BE2C (cell line): ENCODE measurements around the gene ZNF26.

ENCODE experiments used
- DNase-seq: peaks from one replicate; pipeline ENCODE4 v3.0.0-alpha.2; 2020
- H3K27me3 ChIP-seq: fragments of 250-450 bp; sonication (Bioruptor Pico); 2 replicates; pipeline ENCODE4 v1.5.1; 2020; ENCODE audit warnings: mild to moderate bottlenecking
- H3K36me3 ChIP-seq: fragments of 250-450 bp; sonication (Bioruptor Pico); 2 replicates; pipeline ENCODE4 v1.5.1; 2020; ENCODE audit warnings: mild to moderate bottlenecking
- H3K4me1 ChIP-seq: fragments of 250-450 bp; sonication (Bioruptor Pico); 2 replicates; pipeline ENCODE4 v1.5.1; 2020
- H3K4me3 ChIP-seq: 2 replicates; pipeline ENCODE4 v1.5.1; 2011; ENCODE audit warnings: low read depth, low read length
- H3K9me3 ChIP-seq: fragments of 250-450 bp; sonication (Bioruptor Pico); 2 replicates; pipeline ENCODE4 v1.5.1; 2020
- TF ChIP-seq, protein P1 (sequence below): IDR thresholded peaks from 2 replicates; pipeline ENCODE4 v1.5.1; 2012; ENCODE audit warnings: mild to moderate bottlenecking, low read depth, low read length

ZNF26 gene

DNA sequence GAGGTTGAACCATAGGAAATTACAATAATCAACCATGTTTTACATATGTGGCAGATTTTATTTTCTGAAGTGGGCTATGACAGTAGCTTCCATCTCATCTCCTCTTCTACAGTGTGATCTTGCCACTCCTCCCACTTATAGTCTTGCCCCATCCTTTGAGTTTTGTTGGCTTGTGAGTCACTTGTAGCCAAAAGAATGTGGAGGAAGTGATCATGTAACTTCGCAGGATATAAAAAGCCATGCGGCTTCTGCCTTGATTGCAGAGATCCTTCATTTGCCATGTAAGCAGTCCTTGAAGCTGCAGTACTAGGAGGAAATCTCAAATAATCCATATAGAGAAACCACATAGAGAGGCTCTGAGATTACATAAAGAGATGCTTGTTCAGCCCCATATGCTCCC is 37.4 kb downstream of the ZNF26 start:
- TF ChIP-seq, protein P1, sequence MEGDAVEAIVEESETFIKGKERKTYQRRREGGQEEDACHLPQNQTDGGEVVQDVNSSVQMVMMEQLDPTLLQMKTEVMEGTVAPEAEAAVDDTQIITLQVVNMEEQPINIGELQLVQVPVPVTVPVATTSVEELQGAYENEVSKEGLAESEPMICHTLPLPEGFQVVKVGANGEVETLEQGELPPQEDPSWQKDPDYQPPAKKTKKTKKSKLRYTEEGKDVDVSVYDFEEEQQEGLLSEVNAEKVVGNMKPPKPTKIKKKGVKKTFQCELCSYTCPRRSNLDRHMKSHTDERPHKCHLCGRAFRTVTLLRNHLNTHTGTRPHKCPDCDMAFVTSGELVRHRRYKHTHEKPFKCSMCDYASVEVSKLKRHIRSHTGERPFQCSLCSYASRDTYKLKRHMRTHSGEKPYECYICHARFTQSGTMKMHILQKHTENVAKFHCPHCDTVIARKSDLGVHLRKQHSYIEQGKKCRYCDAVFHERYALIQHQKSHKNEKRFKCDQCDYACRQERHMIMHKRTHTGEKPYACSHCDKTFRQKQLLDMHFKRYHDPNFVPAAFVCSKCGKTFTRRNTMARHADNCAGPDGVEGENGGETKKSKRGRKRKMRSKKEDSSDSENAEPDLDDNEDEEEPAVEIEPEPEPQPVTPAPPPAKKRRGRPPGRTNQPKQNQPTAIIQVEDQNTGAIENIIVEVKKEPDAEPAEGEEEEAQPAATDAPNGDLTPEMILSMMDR = no peak
- Histone ChIP-seq H3K9me3 (no peaks in the 10 kb centered on the region), H3K36me3 (no peaks in the 10 kb centered on the region), H3K27me3 (no peaks in the 10 kb centered on the region), H3K4me3 (no peak overlapping the region), H3K4me1 (no peaks in the 10 kb centered on the region)
- no peak for DNase-seq

DNA sequence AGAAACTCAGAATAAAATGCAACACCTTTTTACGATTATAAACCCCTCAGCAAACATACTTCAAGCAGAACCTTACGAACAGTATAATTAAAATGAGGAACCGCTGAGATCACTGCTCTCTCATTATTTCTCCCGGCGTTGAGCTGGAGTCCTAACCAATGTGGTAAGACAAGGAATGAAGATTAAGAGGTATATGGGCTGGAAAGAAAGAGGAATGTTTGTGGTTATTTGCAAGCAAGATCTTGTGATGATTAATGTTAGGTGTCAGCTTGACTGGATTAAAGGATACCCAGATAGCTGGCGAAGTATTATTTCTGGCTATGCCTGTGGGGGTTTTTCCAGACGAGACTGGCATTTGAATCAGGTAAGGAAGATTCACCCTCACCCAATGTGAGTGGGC is 40.8 kb downstream of the ZNF26 start:
- TF ChIP-seq, protein P1 = no peak
- H3K4me3 ChIP-seq = no peak overlapping the region
- H3K36me3 ChIP-seq = no peaks in the 10 kb centered on the region
- no peaks in the 10 kb centered on the region for H3K4me1 ChIP-seq
- H3K9me3 ChIP-seq = no peaks in the 10 kb centered on the region; the same call in 1 of the 2 replicates
- DNase-seq = no peak
- no peaks in the 10 kb centered on the region for H3K27me3 ChIP-seq

DNA sequence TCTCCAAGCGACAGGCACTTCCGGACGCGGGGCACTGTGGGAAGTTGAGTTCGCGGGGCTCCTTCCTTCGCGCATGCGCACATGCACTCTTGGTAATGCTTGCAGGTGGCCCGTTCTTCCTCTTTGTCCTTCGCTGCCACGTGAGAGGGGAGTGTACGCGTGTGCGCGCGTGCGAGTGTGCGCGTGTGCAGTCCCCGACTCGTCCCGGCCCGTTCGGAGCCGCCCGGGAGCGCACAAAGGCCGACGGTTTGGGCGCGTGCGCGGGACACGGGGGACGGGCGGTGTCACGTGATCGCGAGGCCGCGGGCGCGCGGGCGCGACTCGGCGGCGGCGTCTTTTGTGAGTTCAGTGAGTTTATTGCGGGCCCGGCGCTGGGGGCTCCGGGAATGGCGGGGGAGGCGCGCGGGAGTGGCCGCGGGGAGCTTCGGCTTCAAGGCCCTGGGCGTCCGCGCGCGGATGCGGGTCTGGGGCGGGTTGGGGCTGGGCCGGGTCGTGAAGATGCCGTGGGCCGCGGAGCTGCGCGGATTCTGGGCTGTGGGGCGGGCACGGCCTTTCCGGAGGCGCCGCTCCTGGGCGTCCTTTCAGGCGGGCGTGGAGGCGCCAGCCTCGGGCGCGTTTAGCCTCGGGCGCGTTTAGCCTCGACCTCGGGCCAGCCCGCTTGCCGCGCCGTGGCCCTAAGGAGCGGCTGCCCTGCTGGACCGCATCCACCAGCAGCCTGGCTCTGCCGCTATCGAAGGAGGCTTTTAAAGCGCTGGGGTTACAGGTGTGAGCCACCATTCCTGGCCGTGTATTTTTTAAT is 51.2 kb downstream of the ZNF26 start, which contains the start of gene ZNF84:
ZNF84 (plus strand) TSS at position 303 of the 799 bp plus-strand sequence. CDS start 3,959 bp downstream, outside the sequence.
- peaks cover 25% of the 10 kb centered on the region for H3K36me3 ChIP-seq
- H3K4me3 ChIP-seq = peak within 1 kb of the TSS; percentile 64
- no peaks in the 10 kb centered on the region for H3K4me1 ChIP-seq
- TF ChIP-seq, protein P1 = no peak
- no peaks in the 10 kb centered on the region for H3K27me3 ChIP-seq
- H3K9me3 ChIP-seq = peaks cover 3% of the 10 kb centered on the region; the same call in 1 of the 2 replicates
- DNase-seq = peak; percentile 96

DNA sequence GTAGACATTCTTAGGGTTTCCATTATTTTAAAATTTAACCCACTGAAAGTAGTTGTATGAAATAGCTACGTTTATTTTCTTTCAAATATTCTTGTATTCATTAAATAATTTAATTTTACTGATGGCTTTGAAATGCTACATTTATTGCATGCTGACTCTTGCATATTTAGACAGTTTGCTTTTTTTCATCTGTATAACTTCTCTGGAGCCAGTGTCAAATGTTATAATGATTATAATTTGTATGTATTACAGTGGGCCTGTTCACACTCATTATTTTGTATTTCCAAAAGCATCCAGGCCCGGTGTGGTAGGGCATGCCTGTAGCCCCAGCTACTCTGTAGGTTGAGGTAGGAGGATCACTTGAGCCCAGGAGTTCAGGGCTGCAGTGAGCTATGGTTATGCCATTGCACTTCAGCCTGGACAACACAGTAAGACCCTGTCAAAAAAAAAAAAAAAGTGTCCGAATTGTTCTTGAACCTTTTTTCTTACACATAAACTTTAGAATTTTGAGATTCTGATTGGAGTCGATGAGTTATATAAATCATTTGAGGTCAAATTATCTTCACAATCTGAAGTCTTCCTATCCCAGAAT is 52.0 kb downstream of the ZNF26 start:
- TF ChIP-seq, protein P1 = no peak
- no peaks in the 10 kb centered on the region for H3K4me1 ChIP-seq
- H3K4me3 ChIP-seq = peak overlapping the region; percentile 64
- H3K27me3 ChIP-seq = no peaks in the 10 kb centered on the region
- peaks cover 3% of the 10 kb centered on the region; the same call in 1 of the 2 replicates for H3K9me3 ChIP-seq
- peaks cover 32% of the 10 kb centered on the region for H3K36me3 ChIP-seq
- no peak for DNase-seq

DNA sequence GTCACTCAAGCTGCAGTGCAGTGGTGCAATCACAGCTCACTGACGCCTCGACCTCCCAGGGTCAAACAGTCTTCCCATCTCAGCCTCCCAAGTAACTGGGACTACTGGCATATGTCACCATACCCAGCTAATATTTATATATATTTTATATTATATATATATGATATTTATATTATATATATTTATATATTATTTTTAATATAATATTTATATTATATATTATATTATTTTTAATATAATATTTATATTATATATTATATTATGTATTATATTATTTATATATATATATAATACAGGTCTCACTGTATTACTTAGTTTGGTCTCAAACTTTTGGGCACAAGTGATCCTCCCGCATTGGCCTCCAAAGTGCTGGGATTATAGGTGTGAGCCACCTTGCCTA is 60.5 kb downstream of the ZNF26 start:
- peaks cover 11% of the 10 kb centered on the region for H3K9me3 ChIP-seq
- H3K4me1 ChIP-seq = no peaks in the 10 kb centered on the region
- no peaks in the 10 kb centered on the region for H3K27me3 ChIP-seq
- H3K36me3 ChIP-seq = peaks cover 92% of the 10 kb centered on the region
- no peak overlapping the region for H3K4me3 ChIP-seq
- no peak for DNase-seq
- TF ChIP-seq, protein P1 = no peak

DNA sequence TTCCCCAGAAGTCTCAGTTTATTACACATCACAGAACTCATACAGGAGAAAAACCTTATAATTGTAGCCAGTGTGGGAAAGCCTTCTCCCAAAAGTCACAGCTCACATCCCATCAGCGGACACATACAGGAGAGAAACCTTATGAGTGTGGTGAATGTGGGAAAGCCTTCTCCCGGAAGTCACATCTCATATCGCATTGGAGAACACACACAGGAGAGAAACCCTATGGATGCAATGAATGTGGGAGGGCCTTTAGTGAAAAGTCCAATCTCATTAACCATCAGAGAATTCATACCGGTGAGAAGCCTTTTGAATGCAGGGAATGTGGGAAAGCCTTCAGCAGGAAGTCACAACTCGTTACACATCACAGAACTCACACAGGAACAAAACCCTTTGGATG is 71.3 kb downstream of the ZNF26 start:
- Histone ChIP-seq H3K27me3 (no peaks in the 10 kb centered on the region), H3K9me3 (peaks cover 29% of the 10 kb centered on the region), H3K36me3 (peaks cover 38% of the 10 kb centered on the region), H3K4me1 (no peaks in the 10 kb centered on the region), H3K4me3 (no peak overlapping the region)
- no peak for DNase-seq
- TF ChIP-seq, protein P1 = no peak
